Measurements from ENCODE around the gene PACS2. TPM values are rescaled to one million over a fixed set of nuclear protein-coding genes. Genes with fewer than 3 reads are reported as not detected.
A peak's percentile ranks its signal among the peaks of the same experiment; 100 is the strongest.
"Not testable (repeated sequence)": the region's sequence is repeated elsewhere in the genome, so short reads cannot be mapped to it uniquely, and the experiment has no call there.

PACS2 gene
- polyA plus RNA-seq, 1 donor from 2014 or later = 3.8 TPM

- no peaks in the 10 kb centered on the region for H3K27me3 Mint-ChIP-seq
- peaks cover 9 to 14% (median 11%) of the 10 kb centered on the region in 3 donors for H3K4me1 Mint-ChIP-seq
- H3K4me3 Mint-ChIP-seq = peak overlapping the region; percentile 83 to 97 (median 92)
- peak overlapping the region; percentile 87 to 95 (median 93) for H3K27ac Mint-ChIP-seq
- no peaks in the 10 kb centered on the region for H3K9me3 Mint-ChIP-seq
- no peaks in the 10 kb centered on the region for H3K36me3 Mint-ChIP-seq
These were observed 13.2 kb upstream of the PACS2 start for GRCh38 chr14:105301103-105301914.

GRCh38 chr14:105301915-105302249 lies 12.7 kb upstream of the PACS2 start:
- not testable (repeated sequence) for H3K36me3 Mint-ChIP-seq, H3K9me3 Mint-ChIP-seq, H3K27me3 Mint-ChIP-seq
- H3K4me3 Mint-ChIP-seq = peak overlapping the region; percentile 83 to 97 (median 92)
- peaks cover 9 to 14% (median 11%) of the 10 kb centered on the region in 3 donors for H3K4me1 Mint-ChIP-seq
- H3K27ac Mint-ChIP-seq = peak overlapping the region; percentile 87 to 93 (median 90)

DNA sequence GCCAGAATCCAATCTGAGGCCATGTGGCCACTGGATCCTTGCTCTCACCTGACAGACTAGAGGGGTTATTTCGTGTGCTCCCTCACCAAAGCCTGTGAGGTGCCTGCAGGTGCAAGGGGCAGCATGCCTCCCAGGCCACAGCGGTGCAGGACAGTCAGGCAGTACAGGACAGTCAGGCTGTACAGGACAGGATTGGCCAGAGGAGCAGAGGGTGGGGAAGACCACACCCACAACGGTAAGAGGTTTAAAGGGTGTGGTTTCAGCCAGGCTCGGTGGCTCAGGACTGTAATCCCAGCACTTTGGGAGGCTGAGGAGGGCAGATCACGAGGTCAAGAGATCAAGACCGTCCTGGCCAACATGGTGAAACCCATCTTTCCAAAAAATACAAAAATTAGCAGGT lies 10.6 kb upstream of the PACS2 start:
- Mint-ChIP-seq H3K27me3 (no peaks in the 10 kb centered on the region), H3K4me1 (peaks cover 9 to 15% (median 14%) of the 10 kb centered on the region in 3 donors), H3K9me3 (no peaks in the 10 kb centered on the region), H3K36me3 (no peaks in the 10 kb centered on the region), H3K4me3 (peak overlapping the region in 1 of 4 donors; percentile 63), H3K27ac (no peak overlapping the region)

DNA sequence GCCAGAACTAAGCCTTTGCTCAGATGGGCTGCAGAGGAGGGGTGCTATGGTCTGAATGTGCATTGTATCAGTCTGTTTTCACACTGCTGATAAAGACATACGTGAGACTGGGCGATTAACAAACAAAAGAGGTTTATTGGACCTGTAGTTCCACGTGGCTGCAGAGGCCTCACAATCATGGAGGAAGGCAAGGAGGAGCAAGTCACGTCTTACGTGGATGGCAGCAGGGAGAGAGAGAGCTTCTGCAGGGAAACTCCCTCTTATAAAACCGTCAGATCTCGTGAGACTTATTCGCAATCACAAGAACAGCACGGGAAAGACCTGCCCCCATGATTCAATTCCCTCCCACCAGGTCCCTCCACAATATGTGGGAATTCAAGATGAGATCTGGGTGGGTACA lies 10.0 kb upstream of the PACS2 start:
- H3K9me3 Mint-ChIP-seq = no peaks in the 10 kb centered on the region
- no peaks in the 10 kb centered on the region for H3K36me3 Mint-ChIP-seq
- H3K27me3 Mint-ChIP-seq = no peaks in the 10 kb centered on the region
- H3K27ac Mint-ChIP-seq = no peak overlapping the region
- peak overlapping the region in 2 of 4 donors; percentile 23 to 35 for H3K4me3 Mint-ChIP-seq
- peaks cover 8 to 13% (median 11%) of the 10 kb centered on the region in 3 donors for H3K4me1 Mint-ChIP-seq

- H3K4me1 Mint-ChIP-seq = peaks cover 6 to 9% (median 7%) of the 10 kb centered on the region in 3 donors
- H3K27ac Mint-ChIP-seq = no peak overlapping the region
- H3K27me3 Mint-ChIP-seq = no peaks in the 10 kb centered on the region
- no peaks in the 10 kb centered on the region for H3K9me3 Mint-ChIP-seq
- no peaks in the 10 kb centered on the region for H3K36me3 Mint-ChIP-seq
- peak overlapping the region in 1 of 4 donors; percentile 23 for H3K4me3 Mint-ChIP-seq
These were observed 9.2 kb upstream of the PACS2 start for GRCh38 chr14:105305345-105305744.

DNA sequence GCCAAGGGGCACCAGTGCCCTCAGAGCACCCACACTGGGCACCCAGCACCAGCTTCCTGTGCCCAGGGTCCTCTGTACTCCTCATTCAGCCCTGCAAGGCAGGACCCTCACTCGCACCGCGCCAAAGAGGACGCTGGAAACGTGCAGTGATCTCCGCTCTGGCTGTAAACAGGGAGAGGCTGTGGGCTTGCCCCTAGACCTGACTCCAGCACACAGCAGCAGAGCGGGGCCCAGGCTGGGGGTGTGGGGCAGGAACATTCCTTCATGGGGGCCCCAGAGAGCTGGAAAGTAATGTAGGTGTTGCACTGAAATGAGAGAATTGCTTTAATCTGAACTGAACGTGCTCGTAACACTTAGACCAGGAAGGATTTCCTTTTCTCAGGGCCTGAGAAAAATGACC lies 8.8 kb upstream of the PACS2 start:
- Mint-ChIP-seq H3K4me1 (peaks cover 6 to 9% (median 7%) of the 10 kb centered on the region in 3 donors), H3K27ac (no peak overlapping the region), H3K9me3 (no peaks in the 10 kb centered on the region), H3K4me3 (no peak overlapping the region), H3K36me3 (no peaks in the 10 kb centered on the region), H3K27me3 (no peaks in the 10 kb centered on the region)

- Mint-ChIP-seq H3K4me3 (peak overlapping the region in 1 of 4 donors; percentile 68), H3K27ac (peak overlapping the region in 1 of 3 donors; percentile 59), H3K4me1 (peaks cover 6 to 7% (median 7%) of the 10 kb centered on the region in 3 donors), H3K27me3 (no peaks in the 10 kb centered on the region), H3K36me3 (no peaks in the 10 kb centered on the region), H3K9me3 (no peaks in the 10 kb centered on the region)
These were observed 7.4 kb upstream of the PACS2 start for GRCh38 chr14:105307052-105307727.

DNA sequence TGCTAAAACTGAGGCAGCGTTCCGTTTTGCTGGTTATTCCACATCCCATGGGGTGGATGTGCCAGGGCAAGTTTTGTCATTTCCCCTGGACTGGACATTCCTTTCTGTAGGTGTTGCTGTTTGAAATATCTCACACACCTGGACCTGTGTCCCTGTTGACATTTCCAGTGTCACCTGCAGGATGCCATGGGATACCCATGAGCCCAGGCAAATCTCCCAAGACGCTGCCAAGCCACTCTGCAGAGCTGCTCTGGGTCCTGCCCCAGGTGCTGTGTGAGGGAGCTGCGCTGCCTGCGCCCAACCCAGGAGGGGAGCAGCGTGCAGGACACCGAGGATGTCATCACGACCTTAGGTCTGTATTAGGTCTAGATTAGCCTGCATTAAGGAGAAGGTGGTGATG lies 5.2 kb upstream of the PACS2 start:
- Mint-ChIP-seq H3K4me3 (peak overlapping the region in 2 of 4 donors; percentile 27 to 71), H3K27ac (no peak overlapping the region), H3K27me3 (no peaks in the 10 kb centered on the region), H3K36me3 (no peaks in the 10 kb centered on the region), H3K9me3 (no peaks in the 10 kb centered on the region), H3K4me1 (peaks cover 5 to 10% (median 9%) of the 10 kb centered on the region in 3 donors)

DNA sequence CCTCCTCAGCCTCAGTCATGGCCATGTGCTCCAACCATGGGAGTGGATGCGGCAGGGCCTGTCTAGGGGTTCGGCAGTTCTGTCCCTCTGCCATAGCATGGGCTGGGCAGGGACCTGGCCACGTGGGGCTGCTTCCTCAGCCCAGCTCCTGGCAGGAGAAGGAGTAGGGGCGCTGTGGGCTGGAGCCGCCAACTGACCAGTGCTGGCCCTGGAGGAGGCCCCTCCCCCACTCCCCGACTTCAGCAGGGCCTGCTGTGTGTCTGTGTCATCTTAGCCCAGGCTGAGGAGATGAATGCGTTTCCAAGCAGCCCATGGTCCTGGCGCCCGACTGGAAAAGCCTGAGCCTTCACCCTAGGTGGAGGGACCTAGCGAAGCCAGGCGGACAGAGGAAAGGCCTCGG lies 2.7 kb upstream of the PACS2 start:
- Mint-ChIP-seq H3K4me3 (no peak overlapping the region), H3K36me3 (no peaks in the 10 kb centered on the region), H3K27ac (no peak overlapping the region), H3K9me3 (no peaks in the 10 kb centered on the region), H3K27me3 (no peaks in the 10 kb centered on the region), H3K4me1 (peaks cover 9 to 13% (median 10%) of the 10 kb centered on the region in 3 donors)

- Mint-ChIP-seq H3K4me1 (peaks cover 9 to 10% (median 9%) of the 10 kb centered on the region in 3 donors), H3K36me3 (no peaks in the 10 kb centered on the region), H3K27me3 (no peaks in the 10 kb centered on the region), H3K9me3 (no peaks in the 10 kb centered on the region), H3K4me3 (peak overlapping the region in 1 of 4 donors; percentile 95), H3K27ac (peak overlapping the region in 1 of 3 donors; percentile 94)
These were observed 1.6 kb upstream of the PACS2 start for GRCh38 chr14:105312973-105313372.

GRCh38 chr14:105313381-105314286 lies 914 bp upstream of the PACS2 start:
- Mint-ChIP-seq H3K36me3 (no peaks in the 10 kb centered on the region), H3K9me3 (no peaks in the 10 kb centered on the region), H3K27ac (peak overlapping the region in 2 of 3 donors; percentile 83 to 94), H3K4me3 (peak overlapping the region; percentile 82 to 95 (median 88)), H3K27me3 (no peaks in the 10 kb centered on the region), H3K4me1 (peaks cover 9 to 10% (median 9%) of the 10 kb centered on the region in 3 donors)

GRCh38 chr14:105315211-105315721 lies 718 bp downstream of the PACS2 start:
- H3K4me1 Mint-ChIP-seq = peaks cover 9 to 13% (median 11%) of the 10 kb centered on the region in 3 donors
- H3K27me3 Mint-ChIP-seq = no peaks in the 10 kb centered on the region
- no peaks in the 10 kb centered on the region for H3K36me3 Mint-ChIP-seq
- peak overlapping the region; percentile 87 to 93 (median 92) for H3K4me3 Mint-ChIP-seq
- H3K9me3 Mint-ChIP-seq = no peaks in the 10 kb centered on the region
- H3K27ac Mint-ChIP-seq = peak overlapping the region; percentile 91 to 93 (median 92)

DNA sequence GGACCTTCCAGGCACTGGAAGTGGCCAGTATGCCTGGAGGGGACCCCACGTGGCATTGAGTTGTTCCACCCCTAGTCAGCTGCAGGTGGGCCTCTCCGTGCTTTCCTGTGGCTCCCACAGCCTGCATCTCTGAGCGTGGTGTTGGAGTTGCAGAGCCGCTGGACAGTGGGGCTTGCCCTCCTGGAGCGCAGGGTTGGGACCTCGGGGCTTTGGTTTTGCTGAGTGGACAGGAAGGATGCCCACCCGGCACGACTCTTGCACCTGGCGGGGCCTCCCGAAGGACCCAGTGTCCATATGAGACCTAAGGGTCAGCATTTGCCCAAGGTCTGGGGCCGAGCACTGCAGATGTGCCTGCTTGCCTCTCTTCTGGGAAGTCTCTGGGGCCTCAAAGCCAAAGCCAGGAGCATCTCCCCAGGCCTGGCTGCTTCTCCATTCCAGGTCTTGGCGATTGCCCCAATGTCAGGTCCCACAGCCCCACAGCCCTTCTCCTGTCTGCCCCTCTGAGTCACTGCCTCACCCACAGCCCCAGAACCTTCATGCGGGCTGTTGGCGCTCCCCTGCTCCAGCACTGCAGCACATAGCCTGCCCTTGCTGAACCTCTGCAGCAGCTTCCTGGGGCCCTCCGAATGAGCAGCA lies 1.5 kb downstream of the PACS2 start:
- Mint-ChIP-seq H3K4me3 (peak overlapping the region; percentile 87 to 93 (median 92)), H3K4me1 (peaks cover 11 to 13% (median 11%) of the 10 kb centered on the region in 3 donors), H3K27me3 (no peaks in the 10 kb centered on the region), H3K9me3 (no peaks in the 10 kb centered on the region), H3K36me3 (no peaks in the 10 kb centered on the region), H3K27ac (peak overlapping the region; percentile 91 to 93 (median 92))

DNA sequence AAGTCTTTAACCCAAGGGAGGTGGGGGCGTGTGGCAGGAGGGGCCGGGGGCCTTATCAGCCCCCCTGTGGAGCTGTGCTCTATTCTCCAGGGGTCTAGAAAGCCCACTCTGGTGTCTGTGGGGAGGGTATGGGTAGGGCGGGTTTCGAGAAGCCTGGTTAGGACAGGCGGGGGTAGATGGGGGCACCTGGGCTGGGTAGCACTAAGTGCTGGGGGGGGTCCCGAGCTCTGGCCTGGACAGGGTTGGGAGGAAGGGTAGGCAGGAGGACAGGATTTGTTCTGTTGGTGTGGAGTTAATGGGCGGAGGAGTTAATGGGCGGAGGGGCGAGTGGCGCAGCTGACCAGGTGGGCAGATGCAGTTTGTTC lies 2.0 kb downstream of the PACS2 start:
- Mint-ChIP-seq H3K9me3 (no peaks in the 10 kb centered on the region), H3K4me3 (peak overlapping the region in 2 of 4 donors; percentile 21 to 93), H3K4me1 (peaks cover 11 to 13% (median 11%) of the 10 kb centered on the region in 3 donors), H3K36me3 (no peaks in the 10 kb centered on the region), H3K27me3 (no peaks in the 10 kb centered on the region), H3K27ac (peak overlapping the region in 2 of 3 donors; percentile 89 to 91)

Measured in IgD-negative memory B cell (primary cell).